HG03520 (cell line): ENCODE results near the gene AK5.
A peak's percentile ranks its signal among the peaks of the same experiment; 100 is the strongest.

Experiments used
- ATAC-seq: cut with Tn5 transposase; IDR thresholded peaks from one replicate; pipeline ENCODE4 v1.9.1; 2021; ENCODE audit warnings: mild to moderate bottlenecking, moderate library complexity; ENCODE audit not compliant: unreplicated experiment

Gene AK5

DNA sequence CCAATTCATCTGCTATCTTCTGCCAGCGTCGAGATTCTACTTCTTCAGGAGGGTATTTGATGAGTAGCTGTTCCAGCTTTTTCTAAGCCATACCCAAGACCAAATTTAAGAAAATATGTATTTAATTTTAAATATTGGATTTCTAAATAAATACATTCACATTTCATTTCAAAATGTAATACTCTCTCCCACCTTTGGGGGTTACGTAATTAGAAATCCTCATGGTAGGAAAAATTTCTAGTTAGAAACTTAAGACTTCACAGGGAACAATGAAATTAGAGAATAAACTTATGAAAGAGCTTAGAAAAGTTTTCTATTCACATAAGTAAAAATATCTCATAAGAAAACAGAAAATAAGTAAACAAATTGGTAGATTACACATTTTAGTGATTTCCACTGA is 297.7 kb downstream of the AK5 start:
- ATAC-seq: no peak

DNA sequence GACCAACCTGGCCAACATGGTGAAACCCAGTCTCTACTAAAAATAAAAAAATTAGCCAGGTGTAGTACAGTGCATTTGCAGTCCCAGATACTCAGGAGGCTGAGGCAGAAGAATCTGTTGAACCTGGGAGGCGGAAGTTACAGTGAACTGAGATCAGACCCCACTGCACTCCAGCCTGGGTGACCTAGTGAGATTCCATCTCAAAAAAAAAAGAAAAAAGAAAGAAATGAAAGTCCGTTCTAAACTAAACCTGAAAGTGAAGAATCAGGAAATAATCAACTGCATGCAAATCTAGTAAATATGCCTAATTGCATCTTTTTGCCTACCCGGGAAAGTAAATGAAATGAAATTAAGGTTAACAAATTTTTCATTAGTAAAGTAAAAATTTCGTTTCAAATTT is 301.1 kb downstream of the AK5 start:
- no peak for ATAC-seq

- no peak for ATAC-seq
These were observed 301.7 kb downstream of the AK5 start for GRCh38 chr1:77583483-77583882.

DNA sequence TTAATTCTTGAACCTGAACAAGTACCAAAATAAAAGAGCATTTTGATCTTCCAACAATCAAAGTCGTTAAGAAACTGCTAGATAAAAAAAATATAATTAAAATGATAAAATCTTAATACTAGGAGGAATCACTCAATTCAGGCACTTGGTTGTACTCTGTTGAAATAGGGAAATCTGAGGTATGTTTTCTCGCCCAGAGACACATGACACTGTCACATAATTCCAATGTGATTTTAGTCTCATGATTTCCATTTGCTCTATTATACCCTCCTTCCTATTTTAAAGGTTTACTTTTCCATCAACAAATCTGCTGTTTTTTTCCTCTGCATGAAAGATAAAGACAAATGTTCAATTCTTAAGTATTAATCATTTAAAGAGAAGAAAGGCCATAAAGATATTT is 303.1 kb downstream of the AK5 start:
- ATAC-seq: no peak

DNA sequence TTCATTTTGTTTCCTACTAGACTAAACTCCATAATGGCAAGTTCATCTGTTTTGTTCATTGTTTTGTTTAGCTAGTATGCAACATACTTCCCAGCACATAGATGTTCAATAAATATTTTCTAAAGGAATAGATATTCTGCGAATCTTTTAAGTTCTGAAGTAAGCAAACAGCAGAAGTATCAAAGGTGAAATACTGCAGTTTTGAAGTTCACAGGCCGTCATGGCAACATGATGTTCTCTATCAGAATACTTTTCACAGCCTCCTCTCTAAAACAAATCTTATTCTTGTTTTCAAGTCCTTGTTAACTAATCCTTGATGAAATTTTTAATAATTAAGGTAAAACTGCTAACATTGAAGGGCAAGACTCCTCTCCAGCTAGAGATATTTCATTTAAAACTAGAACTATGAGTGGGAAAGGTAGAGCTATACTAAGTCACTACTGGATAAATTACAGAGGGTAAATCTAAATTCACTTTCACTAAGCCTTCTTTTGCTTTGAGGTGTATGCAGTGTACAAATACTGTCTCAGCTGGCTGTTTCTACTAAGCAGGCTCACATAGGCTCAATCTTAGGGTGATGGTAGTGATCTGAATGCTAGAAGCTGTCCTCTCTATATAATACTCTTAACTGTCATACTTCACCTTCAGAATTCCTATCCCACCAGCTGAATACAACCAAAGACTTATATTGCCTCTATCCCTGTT is 303.9 kb downstream of the AK5 start:
- ATAC-seq: no peak

DNA sequence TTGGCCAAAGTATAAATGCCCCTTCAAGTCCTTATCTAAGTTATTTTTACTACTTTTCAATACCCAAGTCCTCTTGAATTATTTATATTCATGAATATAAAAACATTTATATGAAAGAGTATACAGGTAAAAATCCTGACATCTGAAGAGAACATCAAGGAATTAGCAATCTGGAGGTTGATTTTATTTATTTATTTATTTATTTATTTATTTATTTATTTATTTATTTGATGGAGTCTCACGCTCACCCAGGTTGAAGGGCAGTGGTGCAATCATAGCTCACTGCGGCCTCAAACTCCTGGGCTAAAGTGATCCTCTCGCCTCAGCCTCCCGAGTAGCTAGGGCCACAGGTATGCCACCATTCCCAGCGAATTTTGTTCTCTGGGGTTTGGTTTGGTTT is 307.4 kb downstream of the AK5 start:
- no peak for ATAC-seq

GRCh38 chr1:77590651-77591050 is 308.8 kb downstream of the AK5 start:
- ATAC-seq: no peak

DNA sequence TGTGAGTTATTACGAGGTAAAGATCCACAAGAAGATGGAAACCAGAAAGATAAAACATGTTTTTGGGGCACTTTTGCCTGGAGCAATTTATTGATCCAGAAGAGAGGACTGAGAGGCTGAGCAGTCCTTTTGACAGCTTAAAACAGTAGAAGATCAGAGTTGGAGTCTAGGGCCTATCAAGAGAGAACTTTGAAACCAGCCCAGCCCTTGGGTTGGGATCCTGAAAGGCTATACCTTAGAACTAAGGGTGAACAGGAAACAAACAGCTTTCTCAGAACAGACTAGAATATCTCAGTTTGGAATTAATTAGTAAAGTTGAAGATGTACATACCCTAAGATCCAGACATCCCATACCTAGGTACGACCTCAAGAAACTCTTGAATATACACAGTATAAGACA is 311.1 kb downstream of the AK5 start:
- ATAC-seq: no peak

DNA sequence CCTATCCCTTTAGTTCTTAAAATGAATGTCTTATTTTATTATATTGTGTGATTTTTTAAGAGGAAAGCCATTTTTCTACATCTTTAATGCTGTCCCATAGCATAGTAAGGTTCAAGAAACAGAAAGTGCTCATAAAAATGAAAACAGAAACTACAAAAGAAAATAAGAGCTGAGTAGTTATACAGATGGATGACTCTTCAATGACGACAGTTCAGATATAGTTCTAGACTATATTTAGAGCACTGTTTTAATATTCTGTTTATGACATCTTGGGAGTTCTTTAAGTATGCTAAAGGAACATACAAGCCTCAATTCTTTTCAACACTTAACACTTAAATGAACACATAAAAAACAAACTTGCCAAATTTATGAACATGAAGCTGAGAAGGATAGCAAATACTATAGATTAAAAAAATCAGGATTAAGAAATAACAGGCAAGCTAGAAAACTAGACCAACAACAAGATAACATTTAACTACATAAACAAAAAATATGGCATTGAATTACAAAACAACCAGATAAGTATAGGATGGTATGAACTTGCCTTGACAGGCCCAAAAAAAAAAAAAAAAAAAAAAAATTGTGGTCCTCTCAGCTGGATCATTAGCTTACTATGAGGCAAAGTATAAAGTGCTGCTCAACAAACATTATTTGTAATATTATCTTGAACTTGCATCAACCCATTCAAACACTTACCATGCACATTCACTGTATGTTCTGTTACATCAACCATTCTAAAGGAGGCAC is 312.7 kb downstream of the AK5 start:
- peak; percentile 88 for ATAC-seq

DNA sequence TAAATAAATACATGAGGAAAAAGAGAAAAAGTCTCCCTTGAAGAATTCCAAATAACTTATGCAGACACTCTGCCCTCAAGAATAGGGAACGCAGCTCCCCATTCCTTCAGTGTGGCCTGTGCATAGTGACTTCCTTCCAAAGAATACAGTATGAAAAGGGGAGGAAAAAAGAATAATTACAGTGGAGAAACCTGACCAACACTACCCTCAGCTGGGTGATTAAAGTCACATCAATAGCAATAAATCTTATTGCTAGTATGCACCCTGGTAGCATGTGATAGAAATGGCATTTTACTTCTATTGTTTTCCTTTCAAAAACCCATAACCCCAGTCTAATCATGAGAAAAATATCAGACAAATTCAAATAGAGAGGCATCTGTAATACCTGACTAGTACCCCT is 315.5 kb downstream of the AK5 start:
- ATAC-seq: no peak

- ATAC-seq: no peak
These were observed 323.6 kb downstream of the AK5 start for GRCh38 chr1:77605246-77606026.

GRCh38 chr1:77608893-77609292 is 327.1 kb downstream of the AK5 start:
- no peak for ATAC-seq
